Hepatocyte (in vitro differentiated cells): ENCODE measurements around the gene CABCOCO1.

Experiments
- EZH2 ChIP-seq: fragments of 200-600 bp; sonication (generic); IDR thresholded peaks from 2 replicates; pipeline ENCODE4 v1.6.1; 2016; ENCODE audit warnings: antibody characterized with exemption, mild to moderate bottlenecking, borderline replicate concordance
- EZH2phosphoT487 ChIP-seq: fragments of 200-600 bp; sonication (generic); IDR thresholded peaks from one replicate; pipeline ENCODE4 v1.6.1; 2018; ENCODE audit warnings: antibody characterized with exemption, mild to moderate bottlenecking, low read depth, moderate library complexity; ENCODE audit not compliant: unreplicated experiment, severe bottlenecking
- TF ChIP-seq, protein P1 (sequence below): fragments of 200-600 bp; sonication (generic); IDR thresholded peaks from 2 replicates; pipeline ENCODE4 v1.5.1; 2016; ENCODE audit warnings: antibody characterized with exemption, mild to moderate bottlenecking; ENCODE audit not compliant: poor library complexity

DNA sequence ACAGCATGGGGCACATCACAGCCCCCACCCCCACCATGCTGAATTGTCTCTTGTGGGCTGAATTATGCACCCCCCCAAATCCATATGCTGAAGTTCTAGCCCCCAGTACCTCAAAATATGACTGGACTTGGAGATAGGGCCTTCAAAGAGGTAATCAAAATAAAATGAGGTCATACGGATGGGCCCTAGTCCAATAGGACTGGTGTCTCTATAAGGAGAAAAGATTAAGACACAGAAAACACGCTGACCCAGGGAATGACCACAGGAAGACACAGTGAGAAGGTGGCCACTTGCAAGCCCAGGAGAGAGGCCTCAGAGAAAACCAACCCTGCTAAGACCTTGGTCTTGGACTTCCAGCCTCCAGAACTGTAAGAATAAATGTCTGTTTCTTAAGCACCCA is 132.4 kb downstream of the CABCOCO1 start:
- TF ChIP-seq, protein P1, sequence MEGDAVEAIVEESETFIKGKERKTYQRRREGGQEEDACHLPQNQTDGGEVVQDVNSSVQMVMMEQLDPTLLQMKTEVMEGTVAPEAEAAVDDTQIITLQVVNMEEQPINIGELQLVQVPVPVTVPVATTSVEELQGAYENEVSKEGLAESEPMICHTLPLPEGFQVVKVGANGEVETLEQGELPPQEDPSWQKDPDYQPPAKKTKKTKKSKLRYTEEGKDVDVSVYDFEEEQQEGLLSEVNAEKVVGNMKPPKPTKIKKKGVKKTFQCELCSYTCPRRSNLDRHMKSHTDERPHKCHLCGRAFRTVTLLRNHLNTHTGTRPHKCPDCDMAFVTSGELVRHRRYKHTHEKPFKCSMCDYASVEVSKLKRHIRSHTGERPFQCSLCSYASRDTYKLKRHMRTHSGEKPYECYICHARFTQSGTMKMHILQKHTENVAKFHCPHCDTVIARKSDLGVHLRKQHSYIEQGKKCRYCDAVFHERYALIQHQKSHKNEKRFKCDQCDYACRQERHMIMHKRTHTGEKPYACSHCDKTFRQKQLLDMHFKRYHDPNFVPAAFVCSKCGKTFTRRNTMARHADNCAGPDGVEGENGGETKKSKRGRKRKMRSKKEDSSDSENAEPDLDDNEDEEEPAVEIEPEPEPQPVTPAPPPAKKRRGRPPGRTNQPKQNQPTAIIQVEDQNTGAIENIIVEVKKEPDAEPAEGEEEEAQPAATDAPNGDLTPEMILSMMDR, result no peak
- TF ChIP-seq EZH2, result no peak
- no peak for TF ChIP-seq EZH2phosphoT487
